ENCODE measurements around the gene SPTLC1.

The SPTLC1 gene

GRCh38 chr9:92095236-92095635, 20.0 kb downstream of the SPTLC1 start:
- no peak for DNase-seq (ENCODE audit: low read depth, low spot score)

- DNase-seq (ENCODE audit: low read depth, low spot score): no peak
These were observed 20.6 kb downstream of the SPTLC1 start for GRCh38 chr9:92094655-92095054.

- DNase-seq (ENCODE audit: low read depth, low spot score): no peak
These were observed 37.3 kb downstream of the SPTLC1 start for GRCh38 chr9:92077888-92078287.

GRCh38 chr9:92071634-92072033, 43.6 kb downstream of the SPTLC1 start:
- DNase-seq (ENCODE audit: low read depth, low spot score): no peak

GRCh38 chr9:92066168-92066567, 49.0 kb downstream of the SPTLC1 start:
- DNase-seq (ENCODE audit: low read depth, low spot score): no peak

GRCh38 chr9:92064711-92065110, 50.5 kb downstream of the SPTLC1 start:
- no peak for DNase-seq (ENCODE audit: low read depth, low spot score)

- DNase-seq (ENCODE audit: low read depth, low spot score): no peak
These were observed 54.0 kb downstream of the SPTLC1 start for GRCh38 chr9:92061184-92061583.

GRCh38 chr9:92059661-92060060, 55.6 kb downstream of the SPTLC1 start:
- no peak for DNase-seq (ENCODE audit: low read depth, low spot score)

- no peak for DNase-seq (ENCODE audit: low read depth, low spot score)
These were observed 56.3 kb downstream of the SPTLC1 start for GRCh38 chr9:92058723-92059444.

GRCh38 chr9:92058026-92058425, 57.2 kb downstream of the SPTLC1 start:
- no peak for DNase-seq (ENCODE audit: low read depth, low spot score)

GRCh38 chr9:92057226-92057625, 58.0 kb downstream of the SPTLC1 start:
- DNase-seq (ENCODE audit: low read depth, low spot score): no peak

- DNase-seq (ENCODE audit: low read depth, low spot score): peak; percentile 59
These were observed 59.6 kb downstream of the SPTLC1 start for GRCh38 chr9:92055624-92056023.

GRCh38 chr9:92048924-92049625, 66.1 kb downstream of the SPTLC1 start:
- peak; percentile 54 for DNase-seq (ENCODE audit: low read depth, low spot score)

- DNase-seq (ENCODE audit: low read depth, low spot score): no peak
These were observed 67.7 kb downstream of the SPTLC1 start for GRCh38 chr9:92047500-92047899.

GRCh38 chr9:92046676-92047075, 68.5 kb downstream of the SPTLC1 start:
- no peak for DNase-seq (ENCODE audit: low read depth, low spot score)

GRCh38 chr9:92044936-92045335, 70.3 kb downstream of the SPTLC1 start:
- DNase-seq (ENCODE audit: low read depth, low spot score): no peak

GRCh38 chr9:92043002-92043401, 72.2 kb downstream of the SPTLC1 start:
- DNase-seq (ENCODE audit: low read depth, low spot score): no peak

GRCh38 chr9:92042260-92042659, 73.0 kb downstream of the SPTLC1 start:
- no peak for DNase-seq (ENCODE audit: low read depth, low spot score)

- DNase-seq (ENCODE audit: low read depth, low spot score): no peak
These were observed 78.5 kb downstream of the SPTLC1 start for GRCh38 chr9:92036756-92037155.

- no peak for DNase-seq (ENCODE audit: low read depth, low spot score)
These were observed 78.8 kb downstream of the SPTLC1 start for GRCh38 chr9:92036411-92036746.

GRCh38 chr9:92035687-92036410, 79.4 kb downstream of the SPTLC1 start:
- no peak for DNase-seq (ENCODE audit: low read depth, low spot score)

- DNase-seq (ENCODE audit: low read depth, low spot score): no peak
These were observed 80.1 kb downstream of the SPTLC1 start for GRCh38 chr9:92035146-92035545.

- no peak for DNase-seq (ENCODE audit: low read depth, low spot score)
These were observed 81.2 kb downstream of the SPTLC1 start for GRCh38 chr9:92033991-92034390.
